H1 (cell line): ENCODE measurements around the gene PHOSPHO2. TPM values are rescaled to one million over a fixed set of nuclear protein-coding genes. Genes with fewer than 3 reads are reported as not detected.

Source experiments
- BACH1 ChIP-seq: IDR thresholded peaks from 2 replicates; pipeline ENCODE4 v1.6.1; 2012; ENCODE audit warnings: low read length, improper control_type of control experiment
- CTBP2 ChIP-seq: IDR thresholded peaks from 2 replicates; pipeline ENCODE4 v1.7.0; 2011; ENCODE audit warnings: borderline replicate concordance, mild to moderate bottlenecking, moderate library complexity, mixed read lengths, low read length; ENCODE audit not compliant: insufficient read depth, insufficient read length
- KDM4A ChIP-seq: IDR thresholded peaks from one replicate; pipeline ENCODE4 v1.7.1; 2012; ENCODE audit warnings: low read depth, mild to moderate bottlenecking, moderate library complexity, low read length, inconsistent platforms; ENCODE audit not compliant: severe bottlenecking
- SUZ12 ChIP-seq: fragments of 200-600 bp; sonication (generic); IDR thresholded peaks from 2 replicates; pipeline ENCODE4 v1.6.1; 2012; ENCODE audit warnings: mild to moderate bottlenecking, inconsistent platforms, low read length, moderate library complexity, mixed read lengths
- polyA plus RNA-seq, 7 experiments: library from polyadenylated mRNA; depleted of rRNA in 3 of 7; stranded (reverse) in 5 of 7; unstranded in 2 of 7; fragments of >200 nt in 5 of 7; fragments of 200-250 nt in 2 of 7; gene quantifications; 1 replicate in 5 of 7; 2 replicates in 1 of 7; 4 replicates in 1 of 7; pipeline versions ENCODE4 v1.2.1 to v1.2.3, GENCODE V29; 2011 to 2013; ENCODE audit warnings: missing spikeins in 2 of 7, mixed read lengths in 2 of 7
- small RNA-seq: library from polyadenylated mRNA; stranded (forward); fragments of <200 nt; extraction: miRNeasy Mini kit (QIAGEN cat#:217004); gene quantifications from one replicate; pipeline ENCODE3, GENCODE V24; 2013; ENCODE audit not compliant: insufficient read depth
- total RNA-seq: library from RNA; stranded (reverse); fragmentation: NEBNext Ultra II Directional; extraction: Animal tissue kit (Norgen Biotek cat#: 25700); gene quantifications from 2 replicates; pipeline ENCODE4 v1.2.1, GENCODE V29; 2021
- TF ChIP-seq, protein P1 (sequence below): IDR thresholded peaks from 2 replicates; pipeline ENCODE4 v1.6.1; 2011; ENCODE audit warnings: low read length, improper control_type of control experiment

The PHOSPHO2 gene
- total and polyA plus RNA-seq, 2 of the 8 experiments (the other 6 are each of a cell fraction or from before 2014, with no cell fraction given) = 2.4 to 8.5 TPM

DNA sequence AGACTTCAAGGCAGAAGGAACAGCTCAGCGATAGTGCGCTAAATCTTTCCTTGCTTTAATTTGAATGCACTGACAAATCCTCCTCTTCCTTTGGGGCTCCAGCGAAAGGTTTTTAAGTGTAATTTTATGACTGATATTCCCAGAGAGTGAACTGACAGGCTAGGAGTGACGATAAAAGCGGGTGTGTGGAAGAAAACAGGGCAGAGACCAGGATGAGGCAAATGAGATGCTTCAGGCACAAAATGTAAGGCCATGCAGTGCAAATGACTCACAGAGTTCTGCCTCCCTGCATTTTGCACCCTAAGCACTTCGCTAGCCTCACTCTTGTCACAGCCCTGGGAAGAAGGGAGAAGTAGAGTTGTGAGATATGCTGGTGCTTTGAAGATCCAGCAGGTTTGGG is 54.0 kb downstream of the PHOSPHO2 start (continued):
- TF ChIP-seq BACH1 (no peak), SUZ12 (no peak), KDM4A (no peak), CTBP2 (no peak)
- TF ChIP-seq, protein P1, sequence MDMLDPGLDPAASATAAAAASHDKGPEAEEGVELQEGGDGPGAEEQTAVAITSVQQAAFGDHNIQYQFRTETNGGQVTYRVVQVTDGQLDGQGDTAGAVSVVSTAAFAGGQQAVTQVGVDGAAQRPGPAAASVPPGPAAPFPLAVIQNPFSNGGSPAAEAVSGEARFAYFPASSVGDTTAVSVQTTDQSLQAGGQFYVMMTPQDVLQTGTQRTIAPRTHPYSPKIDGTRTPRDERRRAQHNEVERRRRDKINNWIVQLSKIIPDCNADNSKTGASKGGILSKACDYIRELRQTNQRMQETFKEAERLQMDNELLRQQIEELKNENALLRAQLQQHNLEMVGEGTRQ = no peak
- TF ChIP-seq, all 59 proteins: peak for 0

Small RNA genes lying within 50 kb of the gene (small RNA-seq; reads per million reads assigned to genes)
- not detected for gene RF00432

Other genes with a start within 250 kb of the PHOSPHO2 start
- gene BBS5, start 215.0 kb upstream of the PHOSPHO2 start, total RNA-seq = 0.20 and 0.31 TPM in 2 replicates
- 0.36 and 0.50 TPM in 2 replicates for gene BBS5, start 215.0 kb upstream of the PHOSPHO2 start, polyA plus RNA-seq (2011; rRNA removed)
- not detected in 2 replicates for gene KLHL41, start 184.8 kb upstream of the PHOSPHO2 start, total RNA-seq
- gene KLHL41, start 184.8 kb upstream of the PHOSPHO2 start, polyA plus RNA-seq (2011; rRNA removed) = not detected in 2 replicates
- gene FASTKD1, start 120.6 kb upstream of the PHOSPHO2 start, total RNA-seq = 69.2 and 70.8 TPM in 2 replicates
- gene FASTKD1, start 120.6 kb upstream of the PHOSPHO2 start, polyA plus RNA-seq (2011; rRNA removed) = 10.9 and 18.7 TPM in 2 replicates
- gene PPIG, start 110.1 kb upstream of the PHOSPHO2 start, total RNA-seq = 65.7 and 71.0 TPM in 2 replicates
- gene PPIG, start 110.1 kb upstream of the PHOSPHO2 start, polyA plus RNA-seq (2011; rRNA removed) = 10.2 and 14.7 TPM in 2 replicates
- 0.37 and 0.86 TPM in 2 replicates for gene CFAP210, start 64 bp upstream of the PHOSPHO2 start, total RNA-seq
- 0.03 and 0.06 TPM in 2 replicates for gene CFAP210, start 64 bp upstream of the PHOSPHO2 start, polyA plus RNA-seq (2011; rRNA removed)
- gene KLHL23, start 39.4 kb downstream of the PHOSPHO2 start, total RNA-seq = 63.8 and 67.0 TPM in 2 replicates
- 16.4 and 28.1 TPM in 2 replicates for gene KLHL23, start 39.4 kb downstream of the PHOSPHO2 start, polyA plus RNA-seq (2011; rRNA removed)
- 263 and 270 TPM in 2 replicates for gene SSB, start 104.4 kb downstream of the PHOSPHO2 start, total RNA-seq
- gene SSB, start 104.4 kb downstream of the PHOSPHO2 start, polyA plus RNA-seq (2011; rRNA removed) = 32.2 and 60.8 TPM in 2 replicates
- gene METTL5, start 130.4 kb downstream of the PHOSPHO2 start, total RNA-seq = 74.1 and 79.7 TPM in 2 replicates
- gene METTL5, start 130.4 kb downstream of the PHOSPHO2 start, polyA plus RNA-seq (2011; rRNA removed) = 19.3 and 34.5 TPM in 2 replicates
- gene UBR3, start 133.0 kb downstream of the PHOSPHO2 start, total RNA-seq = 16.4 and 17.7 TPM in 2 replicates
- gene UBR3, start 133.0 kb downstream of the PHOSPHO2 start, polyA plus RNA-seq (2011; rRNA removed) = 2.3 and 3.7 TPM in 2 replicates